Measurements from ENCODE around the gene DNAI1. TPM values are rescaled to one million over a fixed set of nuclear protein-coding genes. Genes with fewer than 3 reads are reported as not detected.
"Not testable (repeated sequence)": the region's sequence is repeated elsewhere in the genome, so short reads cannot be mapped to it uniquely, and the experiment has no call there.

DNAI1 gene
- not detected in 2 replicates for total RNA-seq (2014; rRNA removed; shearing (Covaris generic))

- DNase-seq (ENCODE audit: low read depth) = peak; percentile 97
Observed at GRCh38 chr9:34458013-34458958, at the start of gene DNAI1, which contains the start of gene FAM219A. Gene DNAI1, plus strand, starts transcription at chr9:34458805. Its CDS starts 201 bp downstream, at chr9:34459006. Gene FAM219A, minus strand, starts transcription at chr9:34458570. Its CDS starts 307 bp downstream, at chr9:34458263.

- DNase-seq (ENCODE audit: low read depth) = no peak
Observed at GRCh38 chr9:34409154-34409553, 49.5 kb upstream of the DNAI1 start.

DNA sequence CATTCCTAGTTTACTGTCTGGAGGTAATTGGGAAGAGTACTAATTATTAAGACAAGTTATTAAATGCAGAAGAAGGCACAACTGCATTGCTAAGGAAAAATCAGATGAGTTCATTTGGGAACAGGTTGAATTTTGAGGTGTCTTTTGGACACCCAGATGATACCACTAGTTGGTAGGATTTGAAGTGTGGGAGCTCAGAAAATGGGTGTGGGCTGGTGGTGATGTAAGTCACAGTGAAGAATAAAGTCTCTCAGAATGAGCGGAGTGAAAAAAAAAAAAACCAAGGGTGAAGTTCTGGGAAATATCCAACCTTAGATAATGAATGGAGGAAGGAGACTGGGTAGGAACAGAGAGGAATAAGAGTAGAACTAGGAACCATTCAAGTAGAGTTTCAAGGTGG, 46.3 kb upstream of the DNAI1 start:
- no peak for DNase-seq (ENCODE audit: low read depth)

DNA sequence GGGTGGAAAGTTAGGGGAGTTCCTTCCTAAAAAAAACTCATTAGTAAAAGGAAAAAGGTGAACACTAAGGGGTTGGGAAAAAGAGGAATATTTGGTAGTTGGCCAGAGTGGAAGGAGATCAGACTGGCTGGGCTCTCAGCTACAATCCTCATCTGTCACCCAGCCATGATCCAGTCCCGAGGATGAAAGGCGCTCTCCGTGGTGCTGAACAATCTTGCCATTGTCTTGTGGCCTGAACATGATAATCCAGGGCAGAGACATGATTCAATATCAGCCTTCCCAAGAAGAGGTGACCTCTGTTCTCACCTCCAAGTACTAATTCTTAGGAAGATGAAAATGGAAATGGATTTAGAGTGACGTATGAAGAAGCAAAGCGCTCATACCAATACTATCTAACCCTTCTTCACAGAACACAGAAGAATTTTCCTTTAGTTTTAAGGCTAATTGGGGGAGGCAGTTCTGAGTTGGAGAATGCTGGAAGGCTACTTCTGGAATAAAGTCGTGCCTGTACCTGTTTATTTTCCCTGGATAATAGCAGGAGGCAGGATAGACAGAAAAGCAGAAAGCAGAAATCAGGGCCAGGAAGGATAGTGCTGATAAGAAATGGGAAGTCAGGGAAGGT, 45.3 kb upstream of the DNAI1 start:
- DNase-seq (ENCODE audit: low read depth) = peak; percentile 42

DNA sequence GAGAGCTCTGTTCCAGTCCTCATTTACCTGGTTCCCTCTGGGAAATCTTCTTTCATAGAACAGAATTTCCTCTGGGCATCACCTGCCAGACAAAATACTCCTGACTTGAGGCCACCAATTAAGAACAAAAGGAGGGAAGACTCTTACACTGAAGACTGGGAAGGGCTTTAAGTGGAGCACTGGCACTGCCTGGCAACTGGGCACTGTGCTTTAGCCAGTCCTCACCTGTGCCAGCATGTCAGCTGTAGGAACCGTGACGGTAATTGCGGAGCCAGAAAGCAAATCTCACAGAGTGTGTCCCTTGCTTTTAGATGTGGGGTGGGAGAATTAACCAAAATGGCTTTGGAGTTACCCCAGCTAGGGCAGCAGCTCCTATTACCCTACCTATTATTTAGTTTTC, 40.9 kb upstream of the DNAI1 start:
- DNase-seq (ENCODE audit: low read depth) = no peak

- DNase-seq (ENCODE audit: low read depth) = peak; percentile 3
Observed at GRCh38 chr9:34419716-34420504, 38.7 kb upstream of the DNAI1 start.

- no peak for DNase-seq (ENCODE audit: low read depth)
Observed at GRCh38 chr9:34426347-34427074, 32.1 kb upstream of the DNAI1 start.

GRCh38 chr9:34428325-34428958, 30.2 kb upstream of the DNAI1 start:
- no peak for DNase-seq (ENCODE audit: low read depth)

- peak; percentile 49 for DNase-seq (ENCODE audit: low read depth)
Observed at GRCh38 chr9:34430843-34431437, 27.7 kb upstream of the DNAI1 start.

DNA sequence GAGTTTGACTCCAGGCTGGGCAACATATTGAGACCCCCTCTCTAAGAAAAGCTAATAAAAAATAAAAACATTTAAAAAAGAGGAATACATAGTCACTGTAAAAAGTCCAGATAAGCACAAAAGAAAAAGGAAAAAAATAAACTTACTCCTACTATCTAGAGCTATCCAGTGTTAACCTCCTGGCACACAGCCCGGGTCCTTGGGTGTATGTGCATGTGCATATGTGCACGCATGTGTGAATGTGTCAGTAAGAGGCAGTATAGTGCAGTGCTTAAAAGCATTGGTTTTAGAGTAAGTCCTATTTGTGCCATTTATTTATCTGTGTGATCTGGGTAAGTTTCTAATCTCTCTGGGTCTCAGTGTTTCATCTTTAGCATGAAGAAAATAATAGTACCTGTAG, 26.9 kb upstream of the DNAI1 start:
- no peak for DNase-seq (ENCODE audit: low read depth)

DNA sequence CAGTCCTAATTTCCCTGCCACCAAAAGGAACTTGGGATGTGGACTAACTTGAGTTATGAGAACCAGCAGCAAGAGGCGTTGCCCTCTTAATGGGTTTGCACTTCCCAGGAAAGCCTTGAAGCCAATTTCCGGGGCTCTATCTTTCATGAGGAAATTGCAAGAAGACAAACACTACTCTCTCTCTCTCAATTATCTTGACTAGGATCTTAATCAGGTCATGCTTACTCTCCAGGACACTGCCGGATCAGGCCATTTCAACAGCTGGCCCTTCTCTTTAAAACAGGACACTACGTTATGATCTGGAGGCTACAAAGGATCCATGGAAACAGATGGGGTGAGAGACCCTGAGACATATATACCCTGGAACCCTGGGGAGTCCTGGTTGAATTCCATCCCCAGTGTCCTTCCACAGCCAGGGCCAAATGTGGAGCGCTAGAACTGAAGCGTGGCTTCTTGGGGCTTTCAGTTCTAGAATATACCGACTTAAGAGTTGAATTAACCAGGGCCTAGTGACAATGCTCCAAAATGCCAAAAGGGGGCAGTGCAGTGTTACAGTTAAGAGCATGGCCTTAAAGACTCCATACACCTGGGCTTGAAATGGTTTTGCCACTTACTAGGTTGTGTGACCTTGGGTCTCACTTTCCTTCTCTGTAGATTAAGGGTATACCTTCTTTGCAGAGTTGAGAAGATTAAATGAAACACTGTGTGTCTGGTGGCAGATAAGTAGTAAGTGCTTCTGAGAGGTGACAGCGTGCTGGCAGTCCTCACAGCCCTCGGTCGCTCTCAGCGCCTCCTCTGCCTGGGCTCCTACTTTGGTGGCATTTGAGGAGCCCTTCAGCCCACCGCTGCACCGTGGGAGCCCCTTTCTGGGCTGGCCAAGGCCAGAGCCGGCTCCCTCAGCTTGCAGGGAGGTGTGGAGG, 21.3 kb upstream of the DNAI1 start:
- DNase-seq (ENCODE audit: low read depth) = peak; percentile 53

GRCh38 chr9:34437926-34438307, 20.7 kb upstream of the DNAI1 start:
- DNase-seq (ENCODE audit: low read depth) = not testable (repeated sequence)

DNA sequence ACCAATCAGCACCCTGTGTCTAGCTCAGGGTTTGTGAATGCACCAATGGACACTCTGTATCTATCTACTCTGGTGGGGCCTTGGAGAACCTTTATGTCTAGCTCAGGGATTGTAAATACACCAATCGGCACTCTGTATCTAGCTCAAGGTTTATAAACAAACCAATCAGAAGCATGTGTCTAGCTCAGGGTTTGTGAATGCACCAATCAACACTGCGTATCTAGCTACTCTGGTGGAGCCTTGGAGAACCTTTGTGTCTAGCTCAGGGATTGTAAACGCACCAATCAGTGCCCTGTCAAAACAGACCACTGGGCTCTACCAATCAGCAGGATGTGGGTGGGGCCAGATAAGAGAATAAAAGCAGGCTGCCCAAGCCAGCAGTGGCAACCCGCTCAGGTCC, 20.1 kb upstream of the DNAI1 start:
- DNase-seq (ENCODE audit: low read depth) = not testable (repeated sequence)

DNA sequence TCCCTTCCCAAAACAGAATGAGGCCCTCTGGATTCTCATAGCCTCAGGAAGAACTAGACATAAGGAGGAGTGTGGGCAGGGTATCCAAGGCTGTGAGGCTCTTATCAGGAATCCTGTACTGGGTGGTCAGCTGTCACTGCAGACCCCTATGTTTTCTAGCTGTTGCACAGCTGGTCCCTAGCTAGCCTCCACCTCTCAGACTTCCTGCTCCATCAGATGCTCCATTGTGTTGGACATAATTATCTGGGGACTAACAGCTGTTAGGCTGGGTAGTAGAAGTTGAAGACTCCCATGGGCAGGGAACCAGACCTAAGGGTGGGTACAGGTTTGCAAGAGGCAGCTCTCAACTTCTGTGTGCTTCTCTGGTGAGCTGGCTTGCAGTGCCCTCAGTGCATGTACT, 18.6 kb upstream of the DNAI1 start:
- DNase-seq (ENCODE audit: low read depth) = no peak

GRCh38 chr9:34442770-34443169, 15.8 kb upstream of the DNAI1 start:
- no peak for DNase-seq (ENCODE audit: low read depth)

- no peak for DNase-seq (ENCODE audit: low read depth)
Observed at GRCh38 chr9:34443533-34443932, 15.1 kb upstream of the DNAI1 start.

DNA sequence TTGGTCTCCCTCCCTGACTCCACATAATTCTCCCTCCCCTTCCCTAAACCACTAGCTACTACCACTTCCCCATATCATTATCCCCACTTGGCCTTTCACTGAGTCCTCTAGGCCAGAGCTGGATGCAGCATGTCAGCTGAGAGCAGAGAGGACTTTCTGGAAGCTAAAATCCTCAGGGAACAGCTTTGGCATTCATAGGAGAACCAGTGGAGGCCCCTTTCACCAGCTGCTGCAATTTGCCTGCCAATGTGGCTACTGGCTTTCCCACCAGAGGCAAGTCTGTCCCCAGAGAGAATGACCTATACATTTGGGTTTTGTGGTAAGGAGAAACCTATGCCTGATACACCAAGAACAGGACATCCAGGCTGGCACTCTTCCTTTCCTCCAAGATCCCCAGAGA, 14.6 kb upstream of the DNAI1 start:
- DNase-seq (ENCODE audit: low read depth) = no peak

GRCh38 chr9:34446468-34446891, 12.1 kb upstream of the DNAI1 start:
- DNase-seq (ENCODE audit: low read depth) = no peak

- DNase-seq (ENCODE audit: low read depth) = no peak
Observed at GRCh38 chr9:34446951-34447350, 11.7 kb upstream of the DNAI1 start.
